Measurements from ENCODE around the gene ZFYVE27.
"Not testable (repeated sequence)": the region's sequence is repeated elsewhere in the genome, so short reads cannot be mapped to it uniquely, and the experiment has no call there.

DNA sequence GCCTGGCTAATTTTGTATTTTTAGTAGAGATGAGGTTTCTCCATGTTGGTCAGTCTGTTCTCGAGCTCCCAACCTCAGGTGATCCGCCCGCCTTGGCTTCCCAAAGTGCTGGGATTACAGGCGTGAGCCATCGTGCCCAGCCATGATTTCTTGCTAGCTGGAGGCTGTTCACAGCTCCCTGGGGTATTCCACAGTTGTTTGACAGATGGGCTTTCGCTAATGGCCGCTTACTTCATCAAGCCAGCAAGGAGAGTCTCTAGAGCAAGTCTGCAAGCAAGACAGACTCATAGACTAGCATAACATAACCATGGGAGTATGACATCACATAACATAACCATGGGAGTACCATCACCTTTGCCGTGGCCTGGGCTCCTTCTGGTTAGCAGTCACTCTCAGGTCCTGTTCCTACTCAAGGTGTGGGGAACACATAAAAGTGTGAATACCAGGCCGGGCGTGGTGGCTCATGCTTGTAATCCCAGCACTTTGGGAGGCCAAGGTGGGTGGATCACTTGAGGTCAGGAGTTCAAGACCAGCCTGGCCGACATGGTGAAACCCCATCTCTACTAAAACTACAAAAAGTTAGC is 38.8 kb upstream of the ZFYVE27 start:
- not testable (repeated sequence) for TF ChIP-seq CTCF, POLR2A (IDR thresholded peaks at IDR 0.05)

Data from body of pancreas (tissue), 4 donors.